Thymus (tissue), 11 donors: Measurements from ENCODE around the gene KLHDC4. TPM values are rescaled to one million over a fixed set of nuclear protein-coding genes. Genes with fewer than 3 reads are reported as not detected.
"Not testable (repeated sequence)": the region's sequence is repeated elsewhere in the genome, so short reads cannot be mapped to it uniquely, and the experiment has no call there.

Experiments
- DNase-seq, 9 donors: peaks; one replicate each; pipeline ENCODE4 v3.0.0-alpha.2; 2013; ENCODE audit warnings: low spot score in 9 of 9, low read depth in 6 of 9, missing footprints in 1 of 9
- H3K27ac ChIP-seq, 2 donors: one replicate each; pipeline ENCODE4 v1.5.1; 2013; ENCODE audit warnings: control low read depth in 1 of 2, low read depth in 1 of 2, low read length in 1 of 2, mild to moderate bottlenecking in 1 of 2, moderate library complexity in 1 of 2
- H3K27me3 ChIP-seq, 2 donors: one replicate each; pipeline ENCODE4 v1.5.1; 2013; ENCODE audit warnings: low read length in 1 of 2; ENCODE audit not compliant: control insufficient read depth in 2 of 2, insufficient read depth in 1 of 2
- H3K36me3 ChIP-seq, 2 donors: one replicate each; pipeline ENCODE4 v1.5.1; 2013; ENCODE audit warnings: low read length in 1 of 2, mild to moderate bottlenecking in 1 of 2, moderate library complexity in 1 of 2; ENCODE audit not compliant: control insufficient read depth in 2 of 2, insufficient read depth in 2 of 2
- H3K4me1 ChIP-seq, 2 donors: one replicate each; pipeline ENCODE4 v1.5.1; 2013; ENCODE audit warnings: low read length in 2 of 2; ENCODE audit not compliant: control insufficient read depth in 2 of 2, insufficient read depth in 2 of 2
- H3K4me3 ChIP-seq, 2 donors: one replicate each; pipeline ENCODE4 v1.5.1; 2013; ENCODE audit warnings: low read length in 2 of 2, control low read depth in 1 of 2, mild to moderate bottlenecking in 1 of 2
- H3K9me3 ChIP-seq, 2 donors: one replicate each; pipeline ENCODE4 v1.5.1; 2013; ENCODE audit warnings: low read length in 1 of 2, mild to moderate bottlenecking in 1 of 2; ENCODE audit not compliant: control insufficient read depth in 2 of 2, insufficient read depth in 1 of 2
- WGBS: extraction: QIAGEN DNeasy Blood & Tissue Kit; methylation state at CpG from one replicate; pipeline ENCODE4 v1.1.7; 2013; 5-methylcytosine and 5-hydroxymethylcytosine counted together
- polyA plus RNA-seq: library from polyadenylated mRNA; stranded (reverse); fragments of 200-250 nt; gene quantifications from one replicate; pipeline ENCODE4 v1.2.3, GENCODE V29; 2013
- total RNA-seq: library from RNA; stranded (reverse); fragments of 120-200 nt; gene quantifications from one replicate; pipeline ENCODE4 v1.2.4, GENCODE V29; 2013
- donor health status: healthy.

KLHDC4 gene
- total and polyA plus RNA-seq, 2 donors, result 30.0 to 58.3 TPM

DNA sequence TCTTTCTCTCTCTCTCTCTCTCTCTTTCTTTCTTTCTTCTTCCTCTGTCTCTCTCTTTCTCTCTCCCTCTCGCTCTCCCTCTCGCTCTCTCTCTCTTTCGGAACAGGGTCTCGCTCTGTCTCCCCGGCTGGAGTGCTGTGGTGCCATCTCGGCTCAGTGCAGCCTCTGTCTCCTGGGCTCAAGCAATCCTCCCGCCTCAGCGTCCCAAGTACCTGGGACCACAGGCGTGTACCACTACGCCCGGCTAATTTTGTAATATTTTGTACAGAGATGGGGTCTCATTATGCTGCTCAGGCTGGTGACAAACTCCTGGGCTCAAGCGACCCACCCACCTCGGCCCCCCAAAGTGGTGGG, 12.7 kb upstream of the KLHDC4 start:
- Histone ChIP-seq H3K4me3 (no peak overlapping the region), H3K27ac (peak overlapping the region in 1 of 2 donors; percentile 53), H3K9me3 (no peaks in the 10 kb centered on the region), H3K4me1 (peaks cover 19 to 46% of the 10 kb centered on the region in 2 donors), H3K27me3 (no peaks in the 10 kb centered on the region), H3K36me3 (no peaks in the 10 kb centered on the region)
- whole genome bisulfite sequencing, result 96% methylated on average over 13 of the region's 13 CpGs
- no peak for DNase-seq

DNA sequence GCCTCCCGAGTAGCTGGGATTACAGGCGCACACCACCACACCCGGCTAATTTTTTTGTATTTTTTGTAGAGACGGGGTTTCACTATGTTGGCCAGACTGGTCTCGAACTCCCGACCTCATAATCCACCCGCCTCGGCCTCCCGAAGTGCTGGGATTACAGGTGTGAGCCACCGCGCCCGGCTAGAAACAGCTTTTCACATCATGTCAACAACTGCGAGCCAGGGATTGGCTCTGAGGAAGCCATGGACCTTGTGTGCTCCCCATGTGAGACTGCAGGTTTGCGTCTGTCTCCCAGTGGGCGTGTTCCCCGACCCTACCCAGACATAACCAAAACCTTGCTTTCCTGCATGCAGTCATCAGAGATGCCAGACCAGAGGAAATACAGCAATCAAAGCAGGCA, 8.1 kb upstream of the KLHDC4 start:
- H3K4me1 ChIP-seq, result peaks cover 2 to 21% of the 10 kb centered on the region in 2 donors
- H3K4me3 ChIP-seq, H3K27ac ChIP-seq, DNase-seq, H3K36me3 ChIP-seq, H3K27me3 ChIP-seq, H3K9me3 ChIP-seq: not testable (repeated sequence)
- WGBS, result 95% methylated on average over 16 of the region's 16 CpGs

DNA sequence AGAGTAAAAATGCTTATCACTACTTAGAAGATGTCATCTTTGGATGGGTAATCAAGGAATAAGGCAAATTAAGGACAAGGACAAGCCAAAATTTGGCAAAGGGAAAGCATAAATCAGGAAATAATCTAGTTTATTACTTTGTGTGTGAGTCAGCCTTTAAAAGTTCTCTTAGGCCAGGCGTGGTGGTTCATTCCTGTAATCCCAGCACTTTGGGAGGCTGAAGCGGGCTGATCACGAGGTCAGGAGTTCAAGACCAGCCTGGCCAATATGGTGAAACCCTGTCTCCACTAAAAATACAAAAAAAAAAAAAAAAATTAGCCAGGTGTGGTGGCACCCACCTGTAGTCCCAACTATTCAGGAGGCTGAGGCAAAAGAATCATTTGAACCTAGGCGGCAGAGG, 1.7 kb upstream of the KLHDC4 start:
- not testable (repeated sequence) for DNase-seq, H3K27ac ChIP-seq, H3K4me3 ChIP-seq, H3K27me3 ChIP-seq, H3K9me3 ChIP-seq
- 97% methylated on average over 4 of the region's 4 CpGs for WGBS
- Histone ChIP-seq H3K4me1 (peaks cover 18 to 31% of the 10 kb centered on the region in 2 donors), H3K36me3 (peaks cover 15 to 17% of the 10 kb centered on the region in 2 donors)

DNA sequence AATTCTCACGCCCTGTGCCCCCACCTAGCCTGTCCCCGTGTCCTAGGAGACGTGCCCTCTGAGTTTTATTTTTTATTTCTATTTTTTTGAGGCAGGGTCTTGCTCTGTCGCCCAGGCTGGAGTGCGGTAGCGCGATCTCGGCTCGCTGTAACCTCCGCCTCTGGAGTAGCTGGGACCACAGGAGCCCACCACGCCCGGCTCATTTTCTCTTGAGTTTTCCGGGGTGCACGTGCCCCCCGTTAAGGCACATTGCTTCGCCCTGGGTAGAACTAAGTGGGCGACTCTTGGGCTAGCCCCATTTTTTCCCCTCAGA, 655 bp upstream of the KLHDC4 start:
- Histone ChIP-seq H3K27ac (peak overlapping the region in 1 of 2 donors; percentile 89), H3K27me3 (no peaks in the 10 kb centered on the region), H3K36me3 (peaks cover 25 to 26% of the 10 kb centered on the region in 2 donors), H3K4me3 (peak overlapping the region; percentile 74 to 90), H3K9me3 (no peaks in the 10 kb centered on the region), H3K4me1 (peaks cover 18 to 33% of the 10 kb centered on the region in 2 donors)
- WGBS, result 44% methylated on average over 17 of the region's 17 CpGs
- no peak for DNase-seq

DNA sequence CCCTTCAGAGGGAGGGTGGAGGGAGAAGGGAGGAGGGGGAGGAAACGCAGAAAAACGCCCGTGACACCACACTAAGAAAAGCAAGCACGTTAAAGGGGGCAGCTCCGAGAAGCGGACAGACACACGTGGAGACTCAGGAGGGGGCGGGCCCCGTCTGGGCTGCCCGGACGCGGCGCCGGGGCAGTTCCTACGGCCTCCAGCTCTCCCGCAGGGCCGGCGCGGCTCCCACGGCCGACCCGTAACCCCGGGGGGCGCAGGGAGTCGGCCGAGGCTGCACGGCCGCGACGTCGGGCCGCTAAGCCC, 362 bp downstream of the KLHDC4 start:
- H3K4me1 ChIP-seq, result peaks cover 18 to 36% of the 10 kb centered on the region in 2 donors
- H3K36me3 ChIP-seq, result peaks cover 31 to 34% of the 10 kb centered on the region in 2 donors
- peak in 7 of 9 donors; percentile 48 to 89 (median 77) for DNase-seq
- peak overlapping the region; percentile 74 to 90 for H3K4me3 ChIP-seq
- 0% methylated on average over 32 of the region's 32 CpGs for WGBS
- no peaks in the 10 kb centered on the region for H3K27me3 ChIP-seq
- no peaks in the 10 kb centered on the region for H3K9me3 ChIP-seq
- peak overlapping the region; percentile 89 to 94 for H3K27ac ChIP-seq

DNA sequence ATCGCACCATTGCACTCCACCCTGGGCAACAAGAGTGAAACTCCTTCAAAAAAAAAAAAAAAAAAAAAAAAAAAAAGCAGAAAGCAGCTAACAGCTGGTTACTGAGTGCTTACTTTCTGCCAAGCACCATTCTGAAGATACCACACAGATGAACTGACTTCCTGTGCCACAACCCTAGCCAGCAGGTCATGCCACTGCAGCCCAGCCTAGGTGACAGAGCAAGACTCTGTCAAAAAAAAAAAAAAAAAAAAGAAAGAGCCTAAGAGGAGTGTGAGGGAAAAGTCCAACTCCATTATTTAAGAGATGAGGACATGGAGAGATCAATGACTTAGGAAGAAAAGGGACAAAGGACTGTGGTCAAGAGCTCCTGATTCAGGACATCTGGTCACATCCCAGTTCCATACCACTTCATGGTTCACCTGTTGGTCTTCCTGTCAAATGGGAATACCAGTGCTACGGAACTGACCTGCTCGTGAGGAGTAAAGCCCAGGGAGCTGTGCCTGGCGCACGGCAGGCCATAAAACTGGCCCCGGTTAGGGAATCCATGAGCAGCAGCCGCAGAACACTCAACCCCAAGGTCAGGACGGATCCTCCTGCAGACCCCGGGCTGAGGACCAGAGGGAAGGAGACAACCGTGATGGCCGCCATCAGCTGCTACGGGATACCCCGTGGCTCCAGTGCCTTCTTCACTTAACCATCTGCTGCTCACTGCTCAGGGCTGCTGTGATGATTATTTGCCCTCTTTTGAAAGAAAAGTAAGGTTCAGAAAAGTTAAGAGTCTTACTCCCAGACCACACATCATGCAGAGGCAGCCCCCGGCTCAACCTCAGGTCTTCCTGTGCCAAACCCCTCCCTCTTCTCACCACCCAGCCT, 950 bp downstream of the KLHDC4 start:
- peaks cover 18 to 36% of the 10 kb centered on the region in 2 donors for H3K4me1 ChIP-seq
- peaks cover 32 to 36% of the 10 kb centered on the region in 2 donors for H3K36me3 ChIP-seq
- 45% methylated on average over 14 of the region's 14 CpGs for WGBS
- peak in 6 of 9 donors; percentile 25 to 65 (median 38) for DNase-seq
- no peaks in the 10 kb centered on the region for H3K9me3 ChIP-seq
- peak overlapping the region; percentile 89 to 94 for H3K27ac ChIP-seq
- H3K27me3 ChIP-seq, result no peaks in the 10 kb centered on the region
- H3K4me3 ChIP-seq, result peak overlapping the region; percentile 74 to 90

DNA sequence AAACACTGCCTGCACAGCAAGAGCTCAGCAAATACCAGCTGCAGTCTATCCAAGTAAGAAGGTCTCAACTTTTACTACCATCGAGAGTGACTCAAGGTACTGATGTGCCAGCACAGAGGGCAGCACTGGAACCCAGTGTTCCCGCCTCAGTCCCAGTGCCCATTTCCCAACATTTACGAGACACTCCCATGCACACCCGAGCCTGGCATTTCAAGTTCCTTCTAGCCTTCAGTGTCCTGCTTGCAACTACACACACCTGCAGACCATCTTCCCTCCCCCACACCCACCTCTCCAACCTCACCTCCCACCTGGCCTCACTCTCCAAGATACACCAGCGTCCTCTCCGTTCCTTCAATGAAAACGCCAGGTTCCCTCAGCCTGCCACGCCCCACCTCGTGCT, 3.2 kb downstream of the KLHDC4 start:
- no peaks in the 10 kb centered on the region for H3K9me3 ChIP-seq
- WGBS, result 96% methylated on average over 9 of the region's 9 CpGs
- peaks cover 18 to 36% of the 10 kb centered on the region in 2 donors for H3K4me1 ChIP-seq
- H3K27me3 ChIP-seq, result no peaks in the 10 kb centered on the region
- H3K4me3 ChIP-seq, result no peak overlapping the region
- H3K36me3 ChIP-seq, result peaks cover 48 to 49% of the 10 kb centered on the region in 2 donors
- DNase-seq, result no peak
- H3K27ac ChIP-seq, result peak overlapping the region in 1 of 2 donors; percentile 0

DNA sequence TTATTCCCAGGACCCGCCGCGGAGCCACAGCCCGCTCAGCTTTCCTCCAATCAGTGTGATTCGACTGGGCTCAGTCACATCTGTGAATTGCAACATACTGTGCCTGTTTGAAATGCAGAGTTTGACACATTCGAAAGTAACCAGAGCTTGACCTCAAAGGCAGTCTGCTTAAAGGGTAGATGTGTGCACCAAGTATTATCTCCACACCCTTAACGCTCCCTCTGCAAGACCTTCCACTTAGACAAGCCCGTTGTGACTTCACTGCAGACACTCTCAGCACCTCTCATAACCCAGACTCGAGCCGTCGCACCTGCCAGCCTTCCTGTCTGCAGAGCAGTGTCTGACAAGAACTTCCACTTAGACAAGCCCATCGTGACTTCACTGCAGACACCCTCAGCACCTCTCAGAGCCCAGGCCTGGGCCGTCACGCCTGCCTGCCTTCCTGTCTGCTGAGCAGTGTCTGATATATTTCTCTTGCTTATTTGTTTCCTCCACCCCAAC, 3.7 kb downstream of the KLHDC4 start:
- H3K36me3 ChIP-seq, result peaks cover 51 to 52% of the 10 kb centered on the region in 2 donors
- no peaks in the 10 kb centered on the region for H3K27me3 ChIP-seq
- 94% methylated on average over 14 of the region's 14 CpGs for WGBS
- H3K4me3 ChIP-seq, result no peak overlapping the region
- peak in 2 of 9 donors; percentile 12 to 46 for DNase-seq
- no peaks in the 10 kb centered on the region for H3K9me3 ChIP-seq
- H3K27ac ChIP-seq, result peak overlapping the region in 1 of 2 donors; percentile 39
- peaks cover 18 to 36% of the 10 kb centered on the region in 2 donors for H3K4me1 ChIP-seq

DNA sequence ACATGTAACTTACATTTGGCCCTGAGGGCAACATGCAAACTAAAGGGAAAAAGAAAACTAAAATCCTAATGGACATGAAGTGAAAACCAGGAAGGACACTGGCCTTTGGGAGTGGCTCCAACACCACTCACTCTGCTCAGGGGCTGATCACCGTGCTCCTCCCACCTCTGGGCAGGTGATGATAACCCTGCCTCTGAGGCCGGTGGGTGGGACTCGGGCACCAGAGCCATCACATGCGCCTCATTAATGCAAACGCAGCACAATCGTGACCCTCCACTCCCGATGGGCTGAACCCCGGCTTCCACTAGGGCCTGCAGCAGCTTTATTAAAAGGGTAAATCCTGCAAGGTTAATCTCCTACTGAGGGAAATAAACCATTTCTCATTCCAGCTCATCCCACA, 4.7 kb downstream of the KLHDC4 start:
- Histone ChIP-seq H3K27ac (no peak overlapping the region), H3K4me1 (peaks cover 13 to 31% of the 10 kb centered on the region in 2 donors), H3K9me3 (no peaks in the 10 kb centered on the region), H3K27me3 (no peaks in the 10 kb centered on the region), H3K36me3 (peaks cover 60 to 61% of the 10 kb centered on the region in 2 donors), H3K4me3 (no peak overlapping the region)
- no peak for DNase-seq
- WGBS, result 98% methylated on average over 8 of the region's 8 CpGs
